K562 (cell line): Measurements from ENCODE around the gene CNNM3. TPM values are rescaled to one million over a fixed set of nuclear protein-coding genes. Genes with fewer than 3 reads are reported as not detected.

Source experiments
- CEBPZ ChIP-seq: fragments of 150-350 bp; IDR thresholded peaks from 2 replicates; pipeline ENCODE4 v1.6.1; 2014; ENCODE audit warnings: low read depth, mild to moderate bottlenecking, low read length, borderline replicate concordance
- CGGBP1 ChIP-seq: fragments of 250-450 bp; sonication (Bioruptor Pico); IDR thresholded peaks from 2 replicates; pipeline ENCODE4 v1.9.0; 2021; ENCODE audit warnings: mild to moderate bottlenecking
- CHD1 ChIP-seq: fragments of 200-600 bp; sonication (generic); IDR thresholded peaks from one replicate; pipeline ENCODE4 v1.6.1; 2012; ENCODE audit warnings: mild to moderate bottlenecking, moderate library complexity, low read length, inconsistent platforms
- CTBP1 ChIP-seq: fragments of 450-650 bp; IDR thresholded peaks from 2 replicates; pipeline ENCODE4 v1.6.1; 2016; ENCODE audit warnings: borderline replicate concordance
- ELF4 ChIP-seq: fragments of 450-650 bp; formaldehyde crosslinking; IDR thresholded peaks from 2 replicates; pipeline ENCODE4 v1.4.0; 2022; ENCODE audit warnings: missing genetic modification characterization
- HDAC2 ChIP-seq: fragments of 450-650 bp; IDR thresholded peaks from 2 replicates; pipeline ENCODE4 v1.6.1; 2016; ENCODE audit warnings: mild to moderate bottlenecking
- KDM1A ChIP-seq, 2 experiments: fragments of 450-650 bp; IDR thresholded peaks; 2 replicates each; pipeline ENCODE4 v1.6.1; 2016; ENCODE audit warnings: mild to moderate bottlenecking in 2 of 2
- MAX ChIP-seq: sonication (generic); formaldehyde crosslinking; IDR thresholded peaks from 2 replicates; pipeline ENCODE4 v1.9.0; 2022; ENCODE audit warnings: mild to moderate bottlenecking, missing genetic modification reagents
- MYC ChIP-seq, 2 experiments: fragments of 250-450 bp in 1 of 2; sonication (Bioruptor Pico) in 1 of 2; IDR thresholded peaks; 2 replicates each; pipeline versions ENCODE4 v1.5.1 to v1.6.1; 2012 to 2021; ENCODE audit warnings: low read depth in 2 of 2, borderline replicate concordance in 1 of 2, improper control_type of control experiment in 1 of 2, low read length in 1 of 2, mild to moderate bottlenecking in 1 of 2, moderate library complexity in 1 of 2
- NR2C2 ChIP-seq, 2 experiments: fragments of 200-800 bp in 1 of 2; sonication (Bioruptor generic) in 1 of 2; sonication (generic) in 1 of 2; formaldehyde crosslinking in 1 of 2; IDR thresholded peaks; 2 replicates each; pipeline versions ENCODE4 v1.6.1 to v1.8.0; 2016 to 2022; ENCODE audit warnings: mild to moderate bottlenecking in 1 of 2, missing compliant biosample characterization in 1 of 2, missing genetic modification characterization in 1 of 2, missing genetic modification reagents in 1 of 2
- PHF21A ChIP-seq: fragments of 450-650 bp; IDR thresholded peaks from 2 replicates; pipeline ENCODE4 v1.6.1; 2017; ENCODE audit warnings: low read depth, borderline replicate concordance
- PHF8 ChIP-seq: fragments of 200-600 bp; sonication (generic); IDR thresholded peaks from 2 replicates; pipeline ENCODE4 v1.6.1; 2012; ENCODE audit warnings: mixed run types, mild to moderate bottlenecking, inconsistent platforms, low read length, moderate library complexity, borderline replicate concordance
- POLR3A ChIP-seq: IDR thresholded peaks from 2 replicates; pipeline ENCODE4 v1.6.1; 2011; ENCODE audit warnings: borderline replicate concordance, mild to moderate bottlenecking, moderate library complexity; ENCODE audit not compliant: insufficient read length, insufficient read depth; ENCODE audit errors: extremely low read depth
- SFPQ ChIP-seq: fragments of 200-400 bp; formaldehyde crosslinking; IDR thresholded peaks from 2 replicates; pipeline ENCODE4 v1.6.1; 2017; ENCODE audit warnings: mild to moderate bottlenecking, low read depth, low read length, moderate library complexity
- SLC30A9 ChIP-seq: fragments of 250-450 bp; sonication (Bioruptor Pico); IDR thresholded peaks from 2 replicates; pipeline ENCODE4 v1.8.0; 2022; ENCODE audit warnings: mild to moderate bottlenecking, moderate library complexity
- SMARCA4 ChIP-seq: fragments of 450-650 bp; IDR thresholded peaks from 2 replicates; pipeline ENCODE4 v1.6.1; 2016
- ZBTB17 ChIP-seq: fragments of 450-650 bp; formaldehyde crosslinking; IDR thresholded peaks from 2 replicates; pipeline ENCODE4 v1.4.0; 2020; ENCODE audit warnings: mild to moderate bottlenecking
- ZBTB7A ChIP-seq: IDR thresholded peaks from 2 replicates; pipeline ENCODE4 v1.6.1; 2011; ENCODE audit warnings: low read depth, mild to moderate bottlenecking, low read length, moderate library complexity, borderline replicate concordance; ENCODE audit not compliant: control insufficient read depth
- ZNF124 ChIP-seq: sonication (generic); formaldehyde crosslinking; IDR thresholded peaks from 2 replicates; pipeline ENCODE4 v1.8.1; 2022; ENCODE audit warnings: missing genetic modification reagents
- ZNF589 ChIP-seq: fragments of 200-800 bp; sonication (Bioruptor generic); IDR thresholded peaks from 2 replicates; pipeline ENCODE4 v1.6.1; 2016; ENCODE audit warnings: low read depth, missing genetic modification characterization, missing compliant biosample characterization
- polyA plus RNA-seq, 8 experiments: library from polyadenylated mRNA; depleted of rRNA in 4 of 8; stranded (reverse) in 5 of 8; unstranded in 3 of 8; fragments of >200 nt; fragmentation: Nextera tagmentation in 2 of 8; fragmentation: Illumina TruSeq in 1 of 8; extraction: Ambion mirVana in 2 of 8; extraction: Trizol in 1 of 8; gene quantifications; 2 replicates each; pipeline versions ENCODE4 v1.2.1 to v1.2.3, GENCODE V29; 2011 to 2014; ENCODE audit warnings: inconsistent platforms in 1 of 8, missing spikeins in 1 of 8
- total RNA-seq, 7 experiments: library from RNA; depleted of rRNA in 6 of 7; stranded (reverse); fragments of >200 nt in 6 of 7; fragmentation: Illumina TruSeq in 2 of 7; extraction: Trizol in 2 of 7; gene quantifications; 2 replicates each; pipeline versions ENCODE4 v1.2.1 to v1.2.3, GENCODE V29; 2011 to 2021; ENCODE audit warnings: low replicate concordance in 1 of 7

CNNM3 gene
- total and polyA plus RNA-seq, 9 of the 15 experiments (the other 6 are each of a cell fraction or from before 2014, with no cell fraction given), result 1.4 to 16.9 (median 6.5) TPM

- TF ChIP-seq CGGBP1 (CRISPR knock-in tag) (no peak), PHF21A (peak; percentile 71; the same call in 1 of the 2 replicates), ZBTB7A (peak; percentile 72; the same call in 1 of the 2 replicates), POLR3A (no peak), ZNF589 (CRISPR knock-in tag) (0 out of 2 replicates have a peak, but pooled peaks have one; percentile 26), NR2C2 (CRISPR knock-in tag; IDR thresholded peaks at IDR 0.05) (no peak), NR2C2 (tag; IDR thresholded peaks at IDR 0.05) (peak; percentile 28; the same call in 1 of the 2 replicates), CTBP1 (no peak), SFPQ (no peak), MAX (CRISPR knock-in tag) (0 out of 2 replicates have a peak, but pooled peaks have one; percentile 26), PHF8 (peak; percentile 67; the same call in 1 of the 2 replicates), CHD1 (peak; percentile 50), ELF4 (CRISPR knock-in tag) (no peak), SMARCA4 (no peak), ZBTB17 (CRISPR knock-in tag) (0 out of 2 replicates have a peak, but pooled peaks have one; percentile 27), MYC (IDR thresholded peaks at IDR 0.05; ENCODE audit: low read depth, low read length) (peak; percentile 51), MYC (CRISPR knock-in tag; IDR thresholded peaks at IDR 0.05; ENCODE audit: borderline replicate concordance, low read depth) (0 out of 2 replicates have a peak, but pooled peaks have one; percentile 60), KDM1A (IDR thresholded peaks at IDR 0.05) (peak; percentile 70 to 78), SLC30A9 (CRISPR knock-in tag) (no peak), HDAC2 (peak; percentile 57; the same call in 1 of the 2 replicates), ZNF124 (no peak), CEBPZ (no peak)
Measured at GRCh38 chr2:96815326-96816126, 542 bp upstream of the CNNM3 start (continued).
